HG03442 (cell line): Measurements from ENCODE around the gene NSD1.
"Not testable (repeated sequence)": the region's sequence is repeated elsewhere in the genome, so short reads cannot be mapped to it uniquely, and the experiment has no call there.

Experiments used
- ATAC-seq: cut with Tn5 transposase; IDR thresholded peaks from one replicate; pipeline ENCODE4 v1.9.1; 2021; ENCODE audit warnings: mild to moderate bottlenecking, moderate library complexity; ENCODE audit not compliant: unreplicated experiment

The NSD1 gene

GRCh38 chr5:177226860-177227259 is 93.3 kb downstream of the NSD1 start:
- ATAC-seq: no peak

- no peak for ATAC-seq
Observed at GRCh38 chr5:177228751-177229150, 95.2 kb downstream of the NSD1 start.

- ATAC-seq: no peak
Observed at GRCh38 chr5:177230660-177231059, 97.1 kb downstream of the NSD1 start.

- ATAC-seq: no peak
Observed at GRCh38 chr5:177231479-177232250, 98.1 kb downstream of the NSD1 start.

GRCh38 chr5:177232358-177232757 is 98.8 kb downstream of the NSD1 start:
- ATAC-seq: no peak

GRCh38 chr5:177232761-177233160 is 99.2 kb downstream of the NSD1 start:
- ATAC-seq: no peak

GRCh38 chr5:177233206-177233605 is 99.6 kb downstream of the NSD1 start:
- no peak for ATAC-seq

GRCh38 chr5:177233802-177234201 is 100.2 kb downstream of the NSD1 start:
- ATAC-seq: no peak

GRCh38 chr5:177234841-177235240 is 101.3 kb downstream of the NSD1 start:
- no peak for ATAC-seq

GRCh38 chr5:177241768-177242167 is 108.2 kb downstream of the NSD1 start:
- ATAC-seq: no peak

GRCh38 chr5:177242304-177242703 is 108.7 kb downstream of the NSD1 start:
- no peak for ATAC-seq

GRCh38 chr5:177249761-177250537 is 116.4 kb downstream of the NSD1 start:
- ATAC-seq: no peak

GRCh38 chr5:177253252-177253651 is 119.7 kb downstream of the NSD1 start:
- no peak for ATAC-seq

GRCh38 chr5:177256296-177256695 is 122.7 kb downstream of the NSD1 start:
- ATAC-seq: no peak

GRCh38 chr5:177258711-177259110 is 125.1 kb downstream of the NSD1 start:
- ATAC-seq: not testable (repeated sequence)

- no peak for ATAC-seq
Observed at GRCh38 chr5:177260961-177261360, 127.4 kb downstream of the NSD1 start.

GRCh38 chr5:177261510-177261909 is 127.9 kb downstream of the NSD1 start:
- no peak for ATAC-seq

GRCh38 chr5:177264178-177264577 is 130.6 kb downstream of the NSD1 start:
- no peak for ATAC-seq

- ATAC-seq: no peak
Observed at GRCh38 chr5:177265395-177265794, 131.8 kb downstream of the NSD1 start.

- no peak for ATAC-seq
Observed at GRCh38 chr5:177269232-177269895, 135.8 kb downstream of the NSD1 start.

- ATAC-seq: no peak
Observed at GRCh38 chr5:177269976-177270375, 136.4 kb downstream of the NSD1 start.

- ATAC-seq: no peak
Observed at GRCh38 chr5:177270653-177271052, 137.1 kb downstream of the NSD1 start.
